ENCODE data around the gene DTD1.

DNA sequence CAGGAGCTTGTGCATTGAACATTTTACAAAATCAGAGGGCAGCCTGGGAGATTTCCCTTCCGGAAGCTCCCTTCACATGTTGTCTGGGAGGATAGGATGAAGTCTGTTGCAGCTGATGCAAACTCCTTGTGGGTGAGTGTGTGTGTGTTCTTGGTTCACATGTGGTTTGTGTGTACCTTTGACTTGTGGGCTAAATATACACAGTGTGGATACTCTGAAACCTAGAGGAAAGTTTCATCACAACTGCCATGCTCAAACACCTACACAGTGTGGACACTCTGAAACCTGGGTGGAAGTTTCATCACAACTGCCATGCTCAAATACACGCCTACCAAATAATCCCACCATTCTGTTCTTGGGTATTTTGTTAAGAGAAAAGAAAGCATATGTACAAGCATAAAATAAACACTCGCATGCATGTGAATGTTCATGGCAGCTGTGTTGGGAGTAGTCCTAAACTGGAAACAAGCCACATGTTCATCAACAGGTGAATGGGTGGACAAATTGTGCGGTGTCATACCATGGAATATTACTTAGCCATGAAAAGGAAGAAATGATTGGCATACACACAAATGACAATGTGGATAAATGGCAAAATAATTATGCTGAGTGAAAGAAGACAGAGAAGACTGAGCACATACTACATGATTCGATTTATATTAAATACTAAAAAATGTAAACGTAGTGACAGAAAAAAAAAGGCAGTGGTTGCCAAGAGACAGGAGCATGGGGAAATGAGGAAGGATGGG, 227.5 kb downstream of the DTD1 start:
- no peak for TF ChIP-seq POLR2A (IDR thresholded peaks at IDR 0.05)
- TF ChIP-seq CTCF (IDR thresholded peaks at IDR 0.05), result no peak

All from heart left ventricle (tissue), 13 donors.